Stimulated activated CD4-positive, alpha-beta T cell treated with anti-CD3 and anti-CD28 coated beads, Interleukin-12 subunit alpha, Interleukin-12 subunit beta, amount 100 ng/mL, for 4 hours (primary cell): ENCODE measurements around the gene BATF2.
"Not testable (repeated sequence)": the region's sequence is repeated elsewhere in the genome, so short reads cannot be mapped to it uniquely, and the experiment has no call there.

Experiments
- DNase-seq: peaks from one replicate; pipeline ENCODE4 v3.0.0-alpha.2; 2020

Gene BATF2, protein sequence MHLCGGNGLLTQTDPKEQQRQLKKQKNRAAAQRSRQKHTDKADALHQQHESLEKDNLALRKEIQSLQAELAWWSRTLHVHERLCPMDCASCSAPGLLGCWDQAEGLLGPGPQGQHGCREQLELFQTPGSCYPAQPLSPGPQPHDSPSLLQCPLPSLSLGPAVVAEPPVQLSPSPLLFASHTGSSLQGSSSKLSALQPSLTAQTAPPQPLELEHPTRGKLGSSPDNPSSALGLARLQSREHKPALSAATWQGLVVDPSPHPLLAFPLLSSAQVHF

DNA sequence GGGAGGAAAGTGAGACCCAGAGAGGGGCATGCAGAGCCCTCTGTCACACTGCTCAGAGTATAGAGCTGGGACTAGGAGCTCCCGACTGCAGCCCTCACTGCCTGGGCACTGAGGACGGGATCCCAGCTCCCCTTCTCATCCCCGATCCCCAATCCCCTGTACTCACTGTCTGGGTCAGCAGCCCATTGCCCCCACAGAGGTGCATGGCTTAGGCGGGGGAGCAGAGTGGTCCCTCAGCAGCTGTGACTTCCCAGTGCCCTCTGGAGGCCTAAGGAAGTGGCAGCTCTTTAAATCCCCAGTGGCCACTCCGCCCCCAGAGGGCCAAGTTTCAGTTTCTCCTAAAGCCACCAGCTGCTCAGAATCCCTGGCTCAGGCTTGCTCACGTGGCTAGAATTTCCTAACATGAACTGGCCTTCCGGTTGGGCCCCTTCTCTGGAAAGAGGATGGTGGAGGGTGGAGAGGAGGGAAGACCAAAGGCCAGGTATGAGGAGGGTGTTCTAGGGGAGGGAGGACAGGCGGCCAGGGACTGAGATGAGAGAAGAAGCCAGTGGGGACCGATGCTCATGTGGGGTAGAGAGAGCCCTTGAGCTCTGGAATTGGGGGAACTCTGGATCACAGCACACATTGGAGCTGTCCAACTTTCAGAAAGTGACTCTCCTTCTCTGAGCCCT, at the start of gene BATF2:
BATF2 (minus strand) TSS at position 262 of the 671 bp plus-strand sequence; CDS start at position 205, 57 bp downstream.
- DNase-seq = no peak

DNA sequence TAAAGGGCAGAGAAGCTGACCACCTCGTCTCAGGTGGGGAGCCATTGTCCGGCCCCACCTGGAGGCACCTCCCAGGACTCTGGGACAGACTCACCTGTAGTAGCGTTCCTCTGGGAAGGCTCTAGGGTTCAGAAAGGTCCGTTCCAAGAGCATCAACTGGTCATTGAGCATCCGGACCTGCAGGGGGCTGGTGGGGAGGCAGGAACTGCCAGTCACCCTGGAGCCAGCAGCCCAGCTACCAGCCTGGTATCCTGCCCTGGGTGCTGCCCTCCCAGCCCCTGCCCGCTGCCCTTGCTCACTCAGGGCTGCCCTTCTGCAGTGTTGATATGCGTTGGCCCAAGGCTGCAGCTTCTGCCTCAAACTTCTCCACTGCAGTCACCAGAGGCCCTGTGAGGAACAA, 49.0 kb upstream of the BATF2 start:
- no peak for DNase-seq

DNA sequence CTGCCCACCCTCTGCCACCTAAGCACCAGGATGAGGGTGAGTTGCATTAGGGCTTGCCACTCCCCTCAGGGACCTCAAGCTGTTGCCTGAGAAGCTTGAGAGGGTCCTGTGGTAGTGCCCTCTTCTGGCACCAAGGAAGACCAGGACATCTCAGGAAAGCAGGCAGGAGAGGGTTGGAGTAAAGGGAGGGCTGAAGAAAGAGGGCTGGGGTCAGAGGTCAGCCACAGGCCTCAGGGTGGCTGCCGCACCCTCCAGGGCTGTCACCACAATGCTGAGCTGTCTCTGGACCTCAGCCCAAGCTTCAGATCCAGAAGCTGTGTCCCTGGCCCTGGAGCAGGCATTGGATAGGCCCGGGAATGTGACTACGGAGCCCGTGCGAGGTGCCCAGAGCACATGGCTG, 48.3 kb upstream of the BATF2 start:
- DNase-seq = no peak

DNA sequence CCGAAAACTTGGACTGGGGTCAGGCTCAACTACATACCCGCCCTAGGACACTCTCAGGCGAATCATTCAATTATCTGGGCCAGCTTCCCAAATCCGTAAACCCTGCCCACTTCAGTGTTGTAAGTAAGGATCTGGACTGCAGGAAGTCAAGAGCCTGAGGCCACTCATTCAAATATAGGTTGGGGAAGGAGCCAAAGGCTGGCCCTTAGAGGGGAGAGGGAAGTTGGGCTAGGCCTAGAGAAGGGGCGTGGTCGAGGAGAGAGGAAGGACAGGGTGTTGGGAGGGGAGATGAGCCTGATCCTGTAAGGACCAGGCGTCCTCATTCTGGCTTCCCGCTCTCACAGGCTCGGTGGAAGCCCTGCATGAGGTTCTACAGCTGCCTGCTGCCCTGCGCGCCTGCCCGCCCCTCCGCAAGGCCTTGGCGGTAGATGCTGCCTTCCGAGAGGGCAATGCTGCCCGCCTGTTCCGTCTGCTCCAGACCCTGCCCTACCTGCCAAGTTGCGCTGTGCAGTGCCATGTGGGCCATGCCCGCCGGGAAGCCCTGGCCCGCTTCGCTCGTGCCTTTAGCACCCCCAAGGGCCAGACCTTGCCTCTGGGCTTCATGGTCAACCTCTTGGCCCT, 47.2 kb upstream of the BATF2 start:
- no peak for DNase-seq

DNA sequence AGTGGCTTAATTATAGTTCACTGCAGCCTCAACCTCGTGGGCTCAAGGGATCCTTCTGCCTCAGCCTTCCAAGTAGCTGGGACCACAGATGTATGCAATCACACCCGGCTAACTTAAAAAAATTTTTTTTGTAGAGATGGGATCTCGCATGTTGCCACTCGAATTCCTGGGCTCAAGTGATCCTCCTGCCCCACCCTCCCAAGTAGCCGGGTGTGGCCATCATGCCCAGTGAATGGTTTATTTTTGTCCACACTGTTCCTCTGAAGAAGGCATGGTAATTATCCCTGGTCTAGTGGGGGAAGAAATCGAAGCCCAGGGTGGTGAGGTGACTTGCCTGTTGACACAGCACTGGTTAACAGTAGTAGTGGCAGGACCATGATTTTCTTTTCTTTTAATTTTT, 46.1 kb upstream of the BATF2 start:
- no peak for DNase-seq

- DNase-seq = peak; percentile 79
These were observed 44.3 kb upstream of the BATF2 start, which contains the start of gene SAC3D1 for GRCh38 chr11:65040847-65041622. Gene SAC3D1, plus strand, starts transcription at chr11:65041210. Its CDS starts 83 bp downstream, at chr11:65041293.

DNA sequence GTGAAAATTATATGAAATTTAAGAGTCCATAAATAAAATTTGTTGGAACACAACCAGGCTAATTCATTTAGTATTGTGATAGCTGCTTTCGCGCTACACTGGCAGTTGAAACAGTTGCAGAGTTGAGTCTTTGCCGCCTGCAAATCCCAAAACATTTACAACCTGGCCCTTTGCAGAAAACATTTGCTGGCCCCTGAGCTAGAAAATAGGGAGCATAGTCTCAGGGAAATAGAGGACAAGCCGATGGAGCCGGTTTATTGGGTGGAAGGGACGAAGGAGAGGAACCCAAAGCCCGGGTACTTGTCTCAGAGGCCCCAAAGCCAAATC, 43.7 kb upstream of the BATF2 start:
- DNase-seq = no peak

- DNase-seq = no peak
These were observed 40.2 kb upstream of the BATF2 start for GRCh38 chr11:65036931-65037330.

- DNase-seq = no peak
These were observed 38.8 kb upstream of the BATF2 start for GRCh38 chr11:65035579-65035978.

DNA sequence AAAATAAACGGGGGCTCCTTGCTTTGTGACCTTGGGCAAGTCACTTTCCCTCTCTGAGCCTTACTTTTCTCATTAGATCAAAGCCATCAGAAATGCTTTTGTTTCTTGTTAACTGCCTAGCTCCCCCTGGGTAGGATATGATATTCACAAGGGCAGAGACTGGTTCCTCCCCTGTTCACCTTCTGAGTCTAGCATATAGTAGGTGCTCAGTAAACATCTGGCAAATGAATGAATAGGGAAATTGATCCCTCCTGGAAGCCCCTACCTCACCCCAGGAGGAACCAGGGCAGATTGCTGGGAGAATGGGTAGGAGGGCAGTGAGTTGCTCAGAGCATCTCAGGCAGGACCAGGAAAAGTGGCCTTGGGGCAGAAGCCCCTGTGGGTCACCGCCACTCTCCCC, 37.7 kb upstream of the BATF2 start:
- DNase-seq = no peak

- DNase-seq = no peak
These were observed 35.4 kb upstream of the BATF2 start for GRCh38 chr11:65032216-65032615.

GRCh38 chr11:65027213-65028067, 30.7 kb upstream of the BATF2 start, which contains the start of gene SNX15:
Gene SNX15, plus strand, starts transcription at chr11:65027439. Its CDS starts 99 bp downstream, at chr11:65027538.
- DNase-seq = peak; percentile 78

DNA sequence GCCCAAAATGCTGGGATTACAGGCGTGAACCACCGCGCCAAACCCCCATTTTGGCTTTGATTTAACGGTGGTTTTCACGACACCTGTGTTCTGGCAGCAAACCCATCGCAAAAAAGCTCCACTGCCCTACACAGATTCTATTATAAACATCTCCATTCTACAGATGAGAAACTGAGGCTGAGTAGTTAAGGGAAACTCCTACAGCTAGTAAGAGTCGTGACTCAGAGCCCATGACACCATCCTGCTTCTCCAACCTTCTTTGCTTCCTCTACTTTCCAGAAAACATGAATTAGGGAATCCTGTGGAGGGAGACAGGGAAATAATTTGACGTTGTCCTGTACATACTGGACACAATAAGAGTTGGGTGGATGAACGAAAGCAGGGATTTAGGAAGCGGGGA, 30.0 kb upstream of the BATF2 start:
- DNase-seq = no peak

- not testable (repeated sequence) for DNase-seq
These were observed 26.7 kb upstream of the BATF2 start for GRCh38 chr11:65023502-65023901.

DNA sequence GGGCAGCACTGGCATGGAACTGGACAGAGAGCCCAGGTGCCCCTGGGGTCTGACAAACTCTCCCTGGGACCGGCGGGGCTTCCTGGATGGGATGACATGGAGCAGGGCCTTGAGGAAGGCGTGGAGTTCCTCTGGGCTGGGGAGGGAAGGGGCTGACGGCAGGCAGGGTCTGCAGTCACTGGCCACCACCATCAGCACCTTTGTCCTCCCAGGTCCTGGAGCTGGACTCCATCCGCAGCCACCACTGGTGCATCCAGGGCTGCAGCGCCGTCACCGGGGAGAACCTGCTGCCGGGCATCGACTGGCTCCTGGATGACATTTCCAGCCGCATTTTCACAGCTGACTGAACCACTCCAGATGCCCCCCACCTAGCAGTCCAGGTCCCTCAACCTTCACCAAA, 24.7 kb upstream of the BATF2 start:
- DNase-seq = no peak

DNA sequence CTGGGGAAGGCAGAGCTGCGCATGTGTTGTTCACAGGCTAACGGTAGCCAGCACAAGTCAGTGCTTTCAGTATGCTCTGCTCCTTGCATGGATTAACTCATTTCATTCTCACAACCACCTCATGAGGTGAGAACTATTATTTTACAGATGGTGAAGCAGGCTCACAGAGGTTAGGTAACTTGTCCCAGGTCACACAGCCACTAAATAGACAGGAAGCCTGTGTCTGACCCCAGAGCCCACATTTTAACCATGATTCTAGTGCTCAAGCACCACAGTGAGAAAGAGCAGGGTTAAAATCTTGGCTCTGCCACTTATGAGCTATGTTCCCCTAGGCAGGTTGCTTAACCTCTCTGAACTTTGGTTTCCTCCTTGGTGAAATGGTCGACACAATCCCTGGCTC, 24.2 kb upstream of the BATF2 start:
- DNase-seq = no peak

DNA sequence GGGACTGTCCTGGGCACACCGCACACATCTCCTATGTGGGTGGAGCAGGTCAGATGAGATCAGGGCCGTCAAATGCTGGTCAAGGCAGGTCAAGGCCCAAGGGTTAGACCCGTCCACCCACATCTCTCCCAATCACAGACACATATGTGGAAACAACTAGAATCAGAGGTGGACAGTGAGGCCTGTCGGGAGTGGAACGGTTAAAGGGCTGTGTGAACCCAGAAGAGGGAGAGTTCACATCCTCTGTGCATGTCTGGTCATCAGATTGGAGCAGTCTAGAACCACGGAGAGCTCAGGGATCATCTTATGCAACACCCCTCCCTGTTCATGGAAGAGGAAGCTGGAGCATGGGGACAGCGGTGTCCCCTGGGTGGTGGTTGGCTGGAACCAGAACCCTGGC, 23.1 kb upstream of the BATF2 start:
- DNase-seq = no peak

DNA sequence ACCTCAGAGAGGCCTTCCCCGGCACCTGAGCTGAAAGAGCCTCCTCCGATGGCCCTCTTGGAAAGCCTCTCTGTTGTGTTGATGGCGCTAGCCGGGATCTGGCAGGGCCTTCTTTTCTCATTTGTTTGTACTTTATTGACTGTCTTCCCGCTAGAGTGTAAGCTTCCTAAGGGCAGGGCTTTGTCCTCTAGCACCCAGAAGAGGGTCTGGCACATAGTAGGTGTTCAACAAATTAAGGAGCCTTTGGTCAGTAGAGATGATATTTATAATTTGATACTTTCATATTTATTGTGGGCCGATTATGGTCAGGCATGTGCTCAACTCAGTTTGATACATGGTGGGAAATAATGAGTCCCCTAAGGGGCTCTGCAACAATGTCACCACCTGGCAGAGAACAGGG, 21.2 kb upstream of the BATF2 start:
- DNase-seq = no peak

GRCh38 chr11:65016705-65017104, 19.9 kb upstream of the BATF2 start:
- no peak for DNase-seq

DNA sequence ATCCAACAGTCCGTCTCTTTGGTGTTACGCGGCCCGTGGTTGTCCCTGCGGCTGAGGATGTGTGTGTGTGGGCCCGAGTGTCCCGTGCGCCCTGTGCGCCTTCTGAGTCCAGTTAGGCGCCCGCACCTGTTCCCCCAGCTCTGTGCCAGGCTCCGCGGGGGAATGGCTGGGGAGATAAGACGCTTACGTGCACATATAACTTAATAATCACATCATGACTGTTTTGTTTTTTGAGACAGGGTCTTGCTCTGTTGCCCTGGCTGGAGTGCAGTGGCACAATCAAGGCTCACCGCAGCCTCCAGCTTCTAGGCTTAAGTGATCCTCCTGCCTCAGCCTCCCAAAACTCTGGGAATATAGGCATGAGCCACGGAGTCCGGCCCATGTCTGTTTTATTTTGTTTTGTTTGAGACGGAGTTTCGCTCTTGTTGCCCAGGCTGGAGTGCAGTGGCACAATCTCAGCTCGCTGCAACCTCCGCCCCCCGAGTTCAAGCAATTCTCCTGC, 18.0 kb upstream of the BATF2 start:
- DNase-seq = no peak

GRCh38 chr11:65013888-65014725, 17.3 kb upstream of the BATF2 start, which contains the start of gene ARL2:
Gene ARL2, plus strand, starts transcription at chr11:65014160. Its CDS starts 48 bp downstream, at chr11:65014208.
- peak; percentile 83 for DNase-seq
